Measurements from ENCODE around the gene UNC5C.

Gene UNC5C

DNA sequence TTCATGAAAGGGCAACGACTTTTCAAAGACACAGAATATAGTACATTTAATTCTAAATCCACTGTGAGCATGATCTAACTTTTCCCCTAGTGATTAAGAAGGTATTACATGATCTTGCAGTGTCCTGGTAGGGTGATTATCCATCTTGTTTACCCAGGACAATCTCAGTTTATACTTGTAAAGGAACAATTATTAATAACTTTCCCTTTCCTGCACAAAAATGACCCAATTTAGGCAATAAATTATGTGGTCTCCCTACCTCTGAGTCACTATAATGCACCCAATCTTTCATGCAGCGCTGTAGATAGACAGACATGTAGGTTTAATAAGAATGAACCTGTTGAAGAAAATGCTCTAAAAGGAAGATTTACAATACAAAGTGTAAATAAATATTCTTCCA lies 22.7 kb downstream of the UNC5C start:
- H2AFZ ChIP-seq (ENCODE audit: insufficient read depth, low read length, poor library complexity), result no peak overlapping the region
- H3K79me2 ChIP-seq (ENCODE audit: control insufficient read depth, insufficient read depth, low read length, poor library complexity), result no peaks in the 10 kb centered on the region
- H3K9me3 ChIP-seq (ENCODE audit: insufficient read depth, low read depth, low read length), result no peaks in the 10 kb centered on the region
- no peak overlapping the region for H4K8ac ChIP-seq (ENCODE audit: low read depth, low read length)
- H4K12ac ChIP-seq (ENCODE audit: low read depth, low read length), result no peak overlapping the region
- H4K91ac ChIP-seq (ENCODE audit: low read depth, low read length), result no peak overlapping the region
- no peak overlapping the region for H2BK5ac ChIP-seq (ENCODE audit: low read depth, low read length, poor library complexity)
- H2AK5ac ChIP-seq (ENCODE audit: low read length), result no peak overlapping the region
- no peak overlapping the region for H2BK120ac ChIP-seq (ENCODE audit: insufficient read depth, low read length, poor library complexity)
- peaks cover 8% of the 10 kb centered on the region for H3K79me1 ChIP-seq (ENCODE audit: low read length)
- H3K27me3 ChIP-seq (ENCODE audit: insufficient read depth, low read length), result no peaks in the 10 kb centered on the region
- H3K36me3 ChIP-seq (ENCODE audit: control insufficient read depth in 1 of 2, insufficient read depth in 2 of 2, low read length in 2 of 2), result peaks cover 2 to 5% of the 10 kb centered on the region in 2 experiments
- H3K4me1 ChIP-seq (ENCODE audit: control insufficient read depth in 1 of 2, insufficient read depth in 2 of 2, low read length in 2 of 2), result peaks cover 12 to 14% of the 10 kb centered on the region in 2 experiments
- no peak overlapping the region for H2BK12ac ChIP-seq (ENCODE audit: low read length)
- H3K4me3 ChIP-seq (ENCODE audit: low read depth, low read length), result no peak overlapping the region
- no peak overlapping the region for H3K9ac ChIP-seq (ENCODE audit: low read length)
- H3K23ac ChIP-seq (ENCODE audit: low read length), result no peak overlapping the region
- no peak overlapping the region for H3K18ac ChIP-seq (ENCODE audit: low read length)
- no peak overlapping the region for H3K14ac ChIP-seq (ENCODE audit: low read length)
- H3K4ac ChIP-seq (ENCODE audit: low read depth, low read length), result no peak overlapping the region
- H3K4me2 ChIP-seq (ENCODE audit: low read length), result no peak overlapping the region
- H3K27ac ChIP-seq (ENCODE audit: low read depth, low read length), result no peak overlapping the region
- no peak for DNase-seq
- WGBS (ENCODE audit: extremely low coverage, insufficient coverage, insufficient read length), result no CpG with 5 or more reads among the region's 2 CpGs

GRCh38 chr4:95524729-95525128 lies 24.0 kb downstream of the UNC5C start:
- H2BK120ac ChIP-seq (ENCODE audit: insufficient read depth, low read length, poor library complexity), result no peak overlapping the region
- no peak overlapping the region for H3K9ac ChIP-seq (ENCODE audit: low read length)
- no peaks in the 10 kb centered on the region for H3K79me2 ChIP-seq (ENCODE audit: control insufficient read depth, insufficient read depth, low read length, poor library complexity)
- DNase-seq, result no peak
- no peak overlapping the region for H3K23ac ChIP-seq (ENCODE audit: low read length)
- no CpG with 5 or more reads among the region's 2 CpGs for WGBS (ENCODE audit: extremely low coverage, insufficient coverage, insufficient read length)
- H3K36me3 ChIP-seq (ENCODE audit: control insufficient read depth in 1 of 2, insufficient read depth in 2 of 2, low read length in 2 of 2), result peaks cover 4 to 5% of the 10 kb centered on the region in 2 experiments
- H2AFZ ChIP-seq (ENCODE audit: insufficient read depth, low read length, poor library complexity), result no peak overlapping the region
- H2AK5ac ChIP-seq (ENCODE audit: low read length), result no peak overlapping the region
- H3K79me1 ChIP-seq (ENCODE audit: low read length), result peaks cover 8% of the 10 kb centered on the region
- H3K9me3 ChIP-seq (ENCODE audit: insufficient read depth, low read depth, low read length), result no peaks in the 10 kb centered on the region
- H3K27ac ChIP-seq (ENCODE audit: low read depth, low read length), result peak overlapping the region; percentile 49
- H4K12ac ChIP-seq (ENCODE audit: low read depth, low read length), result no peak overlapping the region
- H3K18ac ChIP-seq (ENCODE audit: low read length), result peak overlapping the region; percentile 36
- no peaks in the 10 kb centered on the region for H3K27me3 ChIP-seq (ENCODE audit: insufficient read depth, low read length)
- H2BK5ac ChIP-seq (ENCODE audit: low read depth, low read length, poor library complexity), result no peak overlapping the region
- H4K91ac ChIP-seq (ENCODE audit: low read depth, low read length), result no peak overlapping the region
- H3K14ac ChIP-seq (ENCODE audit: low read length), result no peak overlapping the region
- H3K4ac ChIP-seq (ENCODE audit: low read depth, low read length), result no peak overlapping the region
- peak overlapping the region; percentile 8 for H3K4me2 ChIP-seq (ENCODE audit: low read length)
- H3K4me3 ChIP-seq (ENCODE audit: low read depth, low read length), result no peak overlapping the region
- H4K8ac ChIP-seq (ENCODE audit: low read depth, low read length), result no peak overlapping the region
- peaks cover 12 to 14% of the 10 kb centered on the region in 2 experiments for H3K4me1 ChIP-seq (ENCODE audit: control insufficient read depth in 1 of 2, insufficient read depth in 2 of 2, low read length in 2 of 2)
- H2BK12ac ChIP-seq (ENCODE audit: low read length), result no peak overlapping the region

- Histone ChIP-seq H3K9me3 (ENCODE audit: insufficient read depth, low read depth, low read length) (no peaks in the 10 kb centered on the region), H3K9ac (ENCODE audit: low read length) (no peak overlapping the region)
- no CpG with 5 or more reads among the region's 1 CpG for WGBS (ENCODE audit: extremely low coverage, insufficient coverage, insufficient read length)
Observed at GRCh38 chr4:95524184-95524583, 24.6 kb downstream of the UNC5C start.

DNA sequence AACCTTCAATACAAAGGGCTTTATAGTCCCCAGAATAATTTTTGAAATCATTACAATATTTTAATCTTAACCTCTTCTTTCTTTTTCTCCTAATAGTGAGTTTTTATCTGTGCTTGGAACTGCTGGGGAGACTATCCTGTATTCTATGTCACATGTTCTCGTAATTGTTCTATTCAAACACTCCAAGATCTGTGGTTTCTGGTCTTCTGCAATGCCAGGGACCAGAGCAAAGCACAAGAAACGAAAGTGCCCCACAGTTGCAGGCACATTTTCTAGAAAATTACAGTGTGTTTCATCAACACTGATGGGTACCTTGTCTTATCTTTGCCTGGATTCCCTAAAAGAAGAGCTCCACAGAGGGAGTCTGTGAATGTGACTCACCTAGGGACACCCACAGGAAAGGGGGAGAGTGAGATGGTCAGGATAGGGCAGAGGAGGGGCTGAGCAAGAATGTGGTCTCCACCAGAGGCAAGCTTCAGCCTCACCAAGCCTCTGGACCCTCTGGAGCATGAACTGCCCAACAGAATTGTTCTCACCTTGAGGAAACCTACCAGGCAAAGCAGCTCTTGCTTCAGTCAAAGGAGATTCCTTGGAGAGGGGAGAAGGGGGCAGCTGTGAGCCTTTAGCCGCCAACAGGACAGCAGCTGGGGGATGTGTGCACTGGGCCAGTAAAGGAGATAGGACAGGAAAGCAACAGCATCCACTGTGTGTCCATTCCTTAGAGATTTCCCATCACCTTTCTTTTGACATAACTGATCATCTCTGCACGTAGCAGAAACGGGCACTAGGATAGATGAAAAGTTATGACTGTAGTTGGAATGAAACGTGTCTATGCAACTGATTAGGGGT lies 25.9 kb downstream of the UNC5C start:
- H3K4me1 ChIP-seq (ENCODE audit: control insufficient read depth in 1 of 2, insufficient read depth in 2 of 2, low read length in 2 of 2), result peaks cover 10 to 11% of the 10 kb centered on the region in 2 experiments
- H3K79me1 ChIP-seq (ENCODE audit: low read length), result peaks cover 8% of the 10 kb centered on the region
- H3K14ac ChIP-seq (ENCODE audit: low read length), result no peak overlapping the region
- WGBS (ENCODE audit: extremely low coverage, insufficient coverage, insufficient read length), result no CpG with 5 or more reads among the region's 6 CpGs
- no peak overlapping the region for H2BK120ac ChIP-seq (ENCODE audit: insufficient read depth, low read length, poor library complexity)
- H3K27me3 ChIP-seq (ENCODE audit: insufficient read depth, low read length), result no peaks in the 10 kb centered on the region
- peak overlapping the region; percentile 5 for H4K91ac ChIP-seq (ENCODE audit: low read depth, low read length)
- no peak overlapping the region for H4K8ac ChIP-seq (ENCODE audit: low read depth, low read length)
- no peak overlapping the region for H3K4ac ChIP-seq (ENCODE audit: low read depth, low read length)
- no peaks in the 10 kb centered on the region for H3K9me3 ChIP-seq (ENCODE audit: insufficient read depth, low read depth, low read length)
- no peak overlapping the region for H3K9ac ChIP-seq (ENCODE audit: low read length)
- no peak overlapping the region for H4K12ac ChIP-seq (ENCODE audit: low read depth, low read length)
- no peaks in the 10 kb centered on the region for H3K79me2 ChIP-seq (ENCODE audit: control insufficient read depth, insufficient read depth, low read length, poor library complexity)
- peak overlapping the region; percentile 0 for H2BK12ac ChIP-seq (ENCODE audit: low read length)
- no peak overlapping the region for H3K4me3 ChIP-seq (ENCODE audit: low read depth, low read length)
- no peak overlapping the region for H3K4me2 ChIP-seq (ENCODE audit: low read length)
- no peak for DNase-seq
- H3K18ac ChIP-seq (ENCODE audit: low read length), result peak overlapping the region; percentile 7
- no peak overlapping the region for H3K23ac ChIP-seq (ENCODE audit: low read length)
- H2AFZ ChIP-seq (ENCODE audit: insufficient read depth, low read length, poor library complexity), result no peak overlapping the region
- H2AK5ac ChIP-seq (ENCODE audit: low read length), result peak overlapping the region; percentile 11
- peak overlapping the region; percentile 22 for H2BK5ac ChIP-seq (ENCODE audit: low read depth, low read length, poor library complexity)
- H3K27ac ChIP-seq (ENCODE audit: low read depth, low read length), result no peak overlapping the region
- H3K36me3 ChIP-seq (ENCODE audit: control insufficient read depth in 1 of 2, insufficient read depth in 2 of 2, low read length in 2 of 2), result peaks cover 4 to 5% of the 10 kb centered on the region in 2 experiments

More at GRCh38 chr4:95524184-95524583, 24.6 kb downstream of the UNC5C start:
- Histone ChIP-seq H3K27ac (ENCODE audit: low read depth, low read length) (peak overlapping the region; percentile 49), H3K4ac (ENCODE audit: low read depth, low read length) (peak overlapping the region; percentile 6), H3K27me3 (ENCODE audit: insufficient read depth, low read length) (no peaks in the 10 kb centered on the region), H2AFZ (ENCODE audit: insufficient read depth, low read length, poor library complexity) (no peak overlapping the region), H3K79me2 (ENCODE audit: control insufficient read depth, insufficient read depth, low read length, poor library complexity) (no peaks in the 10 kb centered on the region), H3K14ac (ENCODE audit: low read length) (no peak overlapping the region), H4K8ac (ENCODE audit: low read depth, low read length) (no peak overlapping the region), H3K36me3 (ENCODE audit: control insufficient read depth in 1 of 2, insufficient read depth in 2 of 2, low read length in 2 of 2) (peaks cover 4 to 5% of the 10 kb centered on the region in 2 experiments), H2BK12ac (ENCODE audit: low read length) (no peak overlapping the region), H2BK5ac (ENCODE audit: low read depth, low read length, poor library complexity) (no peak overlapping the region), H2AK5ac (ENCODE audit: low read length) (no peak overlapping the region), H3K4me3 (ENCODE audit: low read depth, low read length) (no peak overlapping the region), H2BK120ac (ENCODE audit: insufficient read depth, low read length, poor library complexity) (no peak overlapping the region), H3K4me2 (ENCODE audit: low read length) (no peak overlapping the region), H3K23ac (ENCODE audit: low read length) (no peak overlapping the region), H3K18ac (ENCODE audit: low read length) (no peak overlapping the region), H3K4me1 (ENCODE audit: control insufficient read depth in 1 of 2, insufficient read depth in 2 of 2, low read length in 2 of 2) (peaks cover 10 to 11% of the 10 kb centered on the region in 2 experiments), H4K12ac (ENCODE audit: low read depth, low read length) (no peak overlapping the region), H4K91ac (ENCODE audit: low read depth, low read length) (no peak overlapping the region), H3K79me1 (ENCODE audit: low read length) (peaks cover 8% of the 10 kb centered on the region)
- no peak for DNase-seq
